Upper lobe of left lung (tissue), 6 donors: Measurements from ENCODE around the gene GABRB1. TPM values are rescaled to one million over a fixed set of nuclear protein-coding genes. Genes with fewer than 3 reads are reported as not detected.

Source experiments
- ATAC-seq, 2 donors: fragments of 200-7000 bp; cut with Tn5 transposase; one replicate each; pipeline ENCODE4 v1.9.1; 2022; ENCODE audit warnings: mild to moderate bottlenecking in 2 of 2, moderate library complexity in 2 of 2; ENCODE audit not compliant: low FRiP score in 2 of 2
- DNase-seq, 2 donors: peaks; one replicate each; pipeline ENCODE4 v3.0.0-alpha.2; 2019 to 2020
- H3K27ac ChIP-seq, 4 donors: fragments of 200-600 bp; sonication (generic); one replicate each; pipeline ENCODE4 v1.5.1; 2016 to 2019
- H3K27me3 ChIP-seq, 4 donors: fragments of 200-600 bp; sonication (generic); one replicate each; pipeline ENCODE4 v1.5.1; 2017 to 2019
- H3K36me3 ChIP-seq, 4 donors: fragments of 200-600 bp; sonication (generic); one replicate each; pipeline ENCODE4 v1.5.1; 2016 to 2019
- H3K4me1 ChIP-seq, 4 donors: fragments of 200-600 bp; sonication (generic); one replicate each; pipeline ENCODE4 v1.5.1; 2018 to 2019
- H3K4me3 ChIP-seq, 4 donors: fragments of 200-600 bp; sonication (generic); one replicate each; pipeline ENCODE4 v1.5.1; 2017 to 2019; ENCODE audit warnings: mild to moderate bottlenecking in 2 of 4, moderate library complexity in 1 of 4
- H3K9me3 ChIP-seq, 4 donors: fragments of 200-600 bp; sonication (generic); one replicate each; pipeline ENCODE4 v1.5.1; 2018 to 2019
- EP300 ChIP-seq, 4 donors: sonication (generic); formaldehyde crosslinking; IDR thresholded peaks; one replicate each; pipeline ENCODE4 v1.5.1; 2017; ENCODE audit warnings: antibody characterized with exemption in 4 of 4, control low read depth in 2 of 4
- POLR2A ChIP-seq, 4 donors: fragments of 450-650 bp; IDR thresholded peaks; one replicate each; pipeline ENCODE4 v1.5.1; 2016 to 2017; ENCODE audit warnings: antibody characterized with exemption in 4 of 4, mild to moderate bottlenecking in 2 of 4
- POLR2AphosphoS5 ChIP-seq, 2 donors: sonication (generic); formaldehyde crosslinking; IDR thresholded peaks; one replicate each; pipeline ENCODE4 v1.5.1; 2017; ENCODE audit warnings: antibody characterized with exemption in 2 of 2
- WGBS, 2 donors: methylation state at CpG; one replicate each; pipeline ENCODE4 v1.1.5; 2017 to 2018; 5-methylcytosine and 5-hydroxymethylcytosine counted together
- total RNA-seq, 6 donors: library from RNA; depleted of rRNA in 4 of 6; stranded (reverse); fragments of >200 nt in 4 of 6; gene quantifications; one replicate each; pipeline versions ENCODE4 v1.1.0 to v1.2.1, GENCODE V29; 2016 to 2021
- TF ChIP-seq, protein P1 (sequence below), 6 experiments: fragments of 450-650 bp in 4 of 6; fragments of 200-600 bp in 2 of 6; sonication (generic) in 2 of 6; IDR thresholded peaks; one replicate each; pipeline ENCODE4 v1.5.1; 2016 to 2019; ENCODE audit warnings: antibody characterized with exemption in 6 of 6
- donor health status: DM: no; HTN: no; CAD: no; lungs with moderate emphysema.
- donor health status: DM: no; HTN: yes; CAD: no; lungs with severe emphysema.

GABRB1 gene
- total RNA-seq, 6 donors from 2014 or later, result not detected

- H3K27ac ChIP-seq, result no peak overlapping the region
- no peak overlapping the region for H3K4me3 ChIP-seq
- H3K4me1 ChIP-seq, result no peaks in the 10 kb centered on the region
- ATAC-seq, result no peak
- H3K9me3 ChIP-seq, result no peaks in the 10 kb centered on the region
- TF ChIP-seq EP300 (IDR thresholded peaks at IDR 0.05) (no peak), POLR2A (IDR thresholded peaks at IDR 0.05) (no peak)
- H3K36me3 ChIP-seq, result no peaks in the 10 kb centered on the region
- WGBS, 2 donors, result 67 to 78% methylated on average over 5 of the region's 5 CpGs
- DNase-seq, result no peak
- no peaks in the 10 kb centered on the region for H3K27me3 ChIP-seq
Observed at GRCh38 chr4:47184083-47184482, 152.7 kb downstream of the GABRB1 start.

DNA sequence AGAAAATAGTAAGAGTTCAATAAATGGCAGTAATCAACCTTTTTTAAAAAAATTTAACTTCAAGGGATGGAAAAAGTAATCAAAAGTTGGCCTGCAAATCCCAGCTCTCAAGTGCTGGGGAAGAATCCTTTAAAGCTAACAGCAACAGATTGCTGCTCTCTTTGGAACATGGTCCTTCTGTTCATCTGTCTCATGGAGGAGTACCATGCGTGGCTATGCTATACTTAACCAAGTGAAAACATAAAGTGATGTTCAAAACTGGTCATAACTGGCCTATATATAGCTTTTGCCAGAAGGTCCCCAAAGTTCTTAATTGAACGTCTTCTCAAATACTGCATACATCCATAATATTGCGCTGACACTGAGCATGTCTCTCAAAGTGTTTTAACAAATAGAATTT, 154.4 kb downstream of the GABRB1 start:
- Histone ChIP-seq H3K9me3 (no peaks in the 10 kb centered on the region), H3K4me3 (no peak overlapping the region), H3K36me3 (no peaks in the 10 kb centered on the region), H3K4me1 (no peaks in the 10 kb centered on the region), H3K27me3 (no peaks in the 10 kb centered on the region), H3K27ac (no peak overlapping the region)
- no peak for DNase-seq
- WGBS, 2 donors, result 87% methylated on average over 3 of the region's 3 CpGs
- TF ChIP-seq POLR2A (IDR thresholded peaks at IDR 0.05) (no peak), POLR2AphosphoS5 (IDR thresholded peaks at IDR 0.05) (no peak), EP300 (IDR thresholded peaks at IDR 0.05) (no peak)
- TF ChIP-seq, protein P1, sequence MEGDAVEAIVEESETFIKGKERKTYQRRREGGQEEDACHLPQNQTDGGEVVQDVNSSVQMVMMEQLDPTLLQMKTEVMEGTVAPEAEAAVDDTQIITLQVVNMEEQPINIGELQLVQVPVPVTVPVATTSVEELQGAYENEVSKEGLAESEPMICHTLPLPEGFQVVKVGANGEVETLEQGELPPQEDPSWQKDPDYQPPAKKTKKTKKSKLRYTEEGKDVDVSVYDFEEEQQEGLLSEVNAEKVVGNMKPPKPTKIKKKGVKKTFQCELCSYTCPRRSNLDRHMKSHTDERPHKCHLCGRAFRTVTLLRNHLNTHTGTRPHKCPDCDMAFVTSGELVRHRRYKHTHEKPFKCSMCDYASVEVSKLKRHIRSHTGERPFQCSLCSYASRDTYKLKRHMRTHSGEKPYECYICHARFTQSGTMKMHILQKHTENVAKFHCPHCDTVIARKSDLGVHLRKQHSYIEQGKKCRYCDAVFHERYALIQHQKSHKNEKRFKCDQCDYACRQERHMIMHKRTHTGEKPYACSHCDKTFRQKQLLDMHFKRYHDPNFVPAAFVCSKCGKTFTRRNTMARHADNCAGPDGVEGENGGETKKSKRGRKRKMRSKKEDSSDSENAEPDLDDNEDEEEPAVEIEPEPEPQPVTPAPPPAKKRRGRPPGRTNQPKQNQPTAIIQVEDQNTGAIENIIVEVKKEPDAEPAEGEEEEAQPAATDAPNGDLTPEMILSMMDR (IDR thresholded peaks at IDR 0.05), result no peak
- ATAC-seq, result no peak

- TF ChIP-seq POLR2A (IDR thresholded peaks at IDR 0.05) (no peak), EP300 (IDR thresholded peaks at IDR 0.05) (no peak), POLR2AphosphoS5 (IDR thresholded peaks at IDR 0.05) (no peak)
- TF ChIP-seq, protein P1 (IDR thresholded peaks at IDR 0.05), result no peak
- ATAC-seq, result no peak
- WGBS, 2 donors, result 79% methylated on average over 2 of the region's 2 CpGs
Observed at GRCh38 chr4:47187608-47188007, 156.2 kb downstream of the GABRB1 start.

GRCh38 chr4:47193179-47193578, 161.8 kb downstream of the GABRB1 start:
- H3K9me3 ChIP-seq, result no peaks in the 10 kb centered on the region
- no peak for TF ChIP-seq POLR2A (IDR thresholded peaks at IDR 0.05)
- TF ChIP-seq, protein P1 (IDR thresholded peaks at IDR 0.05), result no peak
- no peak for TF ChIP-seq POLR2AphosphoS5 (IDR thresholded peaks at IDR 0.05)
- no peak for TF ChIP-seq EP300 (IDR thresholded peaks at IDR 0.05)
- ATAC-seq (no peak), DNase-seq (no peak)
- no peaks in the 10 kb centered on the region for H3K27me3 ChIP-seq
- H3K36me3 ChIP-seq, result no peaks in the 10 kb centered on the region
- H3K27ac ChIP-seq, result no peak overlapping the region
- 70 to 88% methylated on average over 6 of the region's 6 CpGs for WGBS, 2 donors
- H3K4me1 ChIP-seq, result no peaks in the 10 kb centered on the region
- no peak overlapping the region for H3K4me3 ChIP-seq

More at GRCh38 chr4:47187608-47188007, 156.2 kb downstream of the GABRB1 start:
- no peak overlapping the region for H3K4me3 ChIP-seq
- no peaks in the 10 kb centered on the region for H3K36me3 ChIP-seq
- no peaks in the 10 kb centered on the region for H3K27me3 ChIP-seq
- H3K27ac ChIP-seq, result no peak overlapping the region
- DNase-seq, result no peak
- H3K9me3 ChIP-seq, result no peaks in the 10 kb centered on the region
- H3K4me1 ChIP-seq, result no peaks in the 10 kb centered on the region

DNA sequence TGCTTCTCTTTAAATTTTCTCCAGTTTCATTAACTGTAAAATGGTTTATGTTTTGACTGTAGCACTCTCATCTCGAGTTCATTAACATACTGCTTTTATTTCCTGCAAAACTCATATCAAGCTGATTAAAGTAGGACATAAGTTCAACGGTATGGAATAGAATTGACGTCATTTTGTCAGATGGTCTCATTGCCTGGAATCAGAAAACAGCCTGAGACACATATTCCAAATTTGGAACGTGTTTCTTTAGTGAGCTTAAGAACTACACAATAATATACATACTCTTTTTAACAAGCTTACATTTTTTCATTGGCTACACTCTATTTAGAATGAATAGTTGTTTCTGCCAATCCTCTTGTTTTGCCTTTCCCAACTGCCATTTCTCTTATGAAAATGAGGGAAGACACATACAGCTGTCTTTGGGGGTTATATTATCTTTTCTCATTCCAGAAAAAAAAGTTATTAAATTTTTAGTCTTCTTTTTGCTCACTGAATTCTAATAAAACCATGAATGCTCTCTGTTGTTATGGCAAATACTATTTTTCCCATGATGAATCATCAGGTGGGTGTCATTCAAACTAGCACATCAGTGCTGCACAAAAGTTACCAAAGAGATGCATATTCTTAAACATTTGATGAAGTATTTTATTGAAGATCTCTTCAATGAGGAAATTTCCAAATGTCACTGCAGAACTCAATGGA, 162.8 kb downstream of the GABRB1 start:
- Histone ChIP-seq H3K27ac (no peak overlapping the region), H3K9me3 (no peaks in the 10 kb centered on the region), H3K4me1 (no peaks in the 10 kb centered on the region), H3K36me3 (no peaks in the 10 kb centered on the region), H3K27me3 (no peaks in the 10 kb centered on the region), H3K4me3 (no peak overlapping the region)
- TF ChIP-seq POLR2AphosphoS5 (IDR thresholded peaks at IDR 0.05), result no peak
- no peak for DNase-seq
- WGBS, 2 donors, result 66 to 77% methylated on average over 4 of the region's 4 CpGs
- ATAC-seq, result no peak

DNA sequence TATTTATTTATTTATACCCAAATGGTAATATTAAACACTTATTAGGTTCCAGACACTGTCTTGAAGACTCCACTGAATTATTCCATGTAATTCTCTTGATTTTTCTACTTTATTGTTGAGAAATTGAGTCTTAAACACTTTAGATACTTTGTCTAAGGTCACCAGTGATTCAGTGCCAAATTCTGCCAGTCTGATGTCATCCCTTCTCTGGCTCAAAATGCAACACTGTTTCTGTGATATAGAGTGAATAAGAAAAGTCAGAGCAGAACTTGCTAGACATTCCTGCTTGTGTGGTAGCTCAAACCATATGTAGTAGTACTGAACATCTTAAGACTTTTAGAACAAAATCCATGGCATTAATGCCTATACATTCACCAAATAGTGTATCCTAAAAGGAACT, 164.3 kb downstream of the GABRB1 start:
- no peaks in the 10 kb centered on the region for H3K9me3 ChIP-seq
- no peaks in the 10 kb centered on the region for H3K36me3 ChIP-seq
- H3K4me1 ChIP-seq, result no peaks in the 10 kb centered on the region
- no peaks in the 10 kb centered on the region for H3K27me3 ChIP-seq
- ATAC-seq, result no peak
- TF ChIP-seq EP300 (IDR thresholded peaks at IDR 0.05), result no peak
- no peak for TF ChIP-seq POLR2AphosphoS5 (IDR thresholded peaks at IDR 0.05)
- TF ChIP-seq POLR2A (IDR thresholded peaks at IDR 0.05), result no peak
- TF ChIP-seq, protein P1 (IDR thresholded peaks at IDR 0.05), result no peak
- no peak overlapping the region for H3K4me3 ChIP-seq
- no peak overlapping the region for H3K27ac ChIP-seq
- no peak for DNase-seq
